Activated T-helper 1 cell treated with anti-CD3 and anti-CD28 coated beads, Interleukin-12 subunit alpha, Interleukin-12 subunit beta, Interleukin-2, Interleukin-4 antibody, amounts not matched to agents 30 ng/mL and 10 ng/mL and 1 ng/mL, durations not matched to agents 14 hours and 24 hours and 36 hours (primary cell): ENCODE results near the gene ASPRV1. TPM values are rescaled to one million over a fixed set of nuclear protein-coding genes. Genes with fewer than 3 reads are reported as not detected.
"Not testable (repeated sequence)": the region's sequence is repeated elsewhere in the genome, so short reads cannot be mapped to it uniquely, and the experiment has no call there.

Source experiments
- DNase-seq: peaks from one replicate; pipeline ENCODE4 v3.0.0; 2021; ENCODE audit warnings: low spot score
- H3K27ac Mint-ChIP-seq: one replicate; pipeline ENCODE4 v1.8.0; 2021; ENCODE audit warnings: mild to moderate bottlenecking, mixed read lengths
- H3K27me3 Mint-ChIP-seq: one replicate; pipeline ENCODE4 v1.8.0; 2022; ENCODE audit warnings: mild to moderate bottlenecking, moderate library complexity, mixed read lengths; ENCODE audit not compliant: insufficient read depth
- H3K36me3 Mint-ChIP-seq: one replicate; pipeline ENCODE4 v1.8.0; 2021; ENCODE audit warnings: low read depth, mixed read lengths
- H3K4me1 Mint-ChIP-seq: one replicate; pipeline ENCODE4 v1.8.0; 2021; ENCODE audit warnings: low read depth, mixed read lengths
- H3K4me3 Mint-ChIP-seq: one replicate; pipeline ENCODE4 v1.8.0; 2021; ENCODE audit warnings: mild to moderate bottlenecking, moderate library complexity, mixed read lengths
- H3K9me3 Mint-ChIP-seq: one replicate; pipeline ENCODE4 v1.8.0; 2021; ENCODE audit warnings: mixed read lengths
- intact Hi-C: fragments of 100-400 bp; cut with micrococcal nuclease; formaldehyde crosslinking; loops from one replicate; pipeline ENCODE4 v1.15.1; 2024
- total RNA-seq: library from RNA; stranded (reverse); gene quantifications from 2 replicates; pipeline ENCODE4 v1.2.3, GENCODE V29; 2022

ASPRV1 gene
- 0.44 and 0.91 TPM in 2 replicates for total RNA-seq

DNA sequence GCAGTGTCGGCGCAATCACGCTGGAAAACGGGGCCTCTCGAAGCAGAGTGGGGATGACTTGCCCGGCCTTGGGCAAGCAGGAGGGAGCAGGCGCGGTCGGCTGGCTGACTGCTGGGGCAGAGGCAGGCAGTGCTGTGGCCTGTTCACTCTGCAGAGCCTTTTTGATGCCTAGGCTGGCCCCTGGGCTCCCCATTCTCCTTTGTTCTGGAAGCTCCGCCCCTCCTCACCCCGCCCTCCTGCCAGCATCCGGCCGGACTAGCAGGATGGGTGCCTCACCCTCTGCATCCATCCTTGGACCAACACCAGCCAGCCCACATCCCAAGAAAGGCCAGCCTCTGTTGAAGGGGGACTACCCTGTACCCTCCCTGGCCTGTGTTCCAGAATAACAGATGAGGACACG is at the start of gene ASPRV1:
Gene ASPRV1 (minus strand): TSS at position 136 of the 400 bp plus-strand sequence. CDS start 195 bp downstream, outside the sequence.
- Mint-ChIP-seq H3K4me3 (no peak within 1 kb of the TSS), H3K36me3 (peaks cover 4% of the 10 kb centered on the region), H3K4me1 (peaks cover 24% of the 10 kb centered on the region), H3K9me3 (no peaks in the 10 kb centered on the region), H3K27ac (no peak within 1 kb of the TSS), H3K27me3 (peaks cover 13% of the 10 kb centered on the region)
- DNase-seq, result no peak
- intact Hi-C loops, result no loop called here

DNA sequence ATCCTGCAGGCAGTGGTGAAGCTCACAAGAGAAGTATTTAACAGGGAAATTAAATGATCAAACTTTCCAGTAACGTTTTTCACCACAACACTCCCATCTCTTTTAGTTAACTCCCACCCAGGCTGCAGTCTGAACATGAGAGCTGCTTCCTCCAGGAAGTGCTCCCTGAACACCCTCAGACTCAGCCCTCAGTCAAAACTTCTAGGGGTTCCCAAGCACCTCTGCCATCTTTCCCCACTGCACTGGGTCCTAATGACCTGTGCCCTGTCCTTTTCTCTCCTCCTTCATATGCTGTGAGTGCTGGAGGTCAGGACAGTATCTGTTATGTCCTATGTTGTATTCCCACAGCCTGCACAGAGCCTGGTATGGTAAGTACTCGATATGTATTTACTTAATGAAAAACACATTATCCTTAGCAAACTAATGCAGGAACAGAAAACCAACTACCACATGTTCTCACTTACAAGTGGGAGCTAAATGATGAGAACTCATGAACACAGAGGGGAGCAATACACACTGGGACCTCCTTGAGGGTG is 49.2 kb upstream of the ASPRV1 start:
- Mint-ChIP-seq H3K4me3 (no peak overlapping the region), H3K4me1 (peaks cover 21% of the 10 kb centered on the region), H3K9me3 (peaks cover 3% of the 10 kb centered on the region), H3K27ac (no peak overlapping the region), H3K36me3 (peaks cover 7% of the 10 kb centered on the region), H3K27me3 (no peaks in the 10 kb centered on the region)
- intact Hi-C loops, result no loop called here
- DNase-seq, result no peak

DNA sequence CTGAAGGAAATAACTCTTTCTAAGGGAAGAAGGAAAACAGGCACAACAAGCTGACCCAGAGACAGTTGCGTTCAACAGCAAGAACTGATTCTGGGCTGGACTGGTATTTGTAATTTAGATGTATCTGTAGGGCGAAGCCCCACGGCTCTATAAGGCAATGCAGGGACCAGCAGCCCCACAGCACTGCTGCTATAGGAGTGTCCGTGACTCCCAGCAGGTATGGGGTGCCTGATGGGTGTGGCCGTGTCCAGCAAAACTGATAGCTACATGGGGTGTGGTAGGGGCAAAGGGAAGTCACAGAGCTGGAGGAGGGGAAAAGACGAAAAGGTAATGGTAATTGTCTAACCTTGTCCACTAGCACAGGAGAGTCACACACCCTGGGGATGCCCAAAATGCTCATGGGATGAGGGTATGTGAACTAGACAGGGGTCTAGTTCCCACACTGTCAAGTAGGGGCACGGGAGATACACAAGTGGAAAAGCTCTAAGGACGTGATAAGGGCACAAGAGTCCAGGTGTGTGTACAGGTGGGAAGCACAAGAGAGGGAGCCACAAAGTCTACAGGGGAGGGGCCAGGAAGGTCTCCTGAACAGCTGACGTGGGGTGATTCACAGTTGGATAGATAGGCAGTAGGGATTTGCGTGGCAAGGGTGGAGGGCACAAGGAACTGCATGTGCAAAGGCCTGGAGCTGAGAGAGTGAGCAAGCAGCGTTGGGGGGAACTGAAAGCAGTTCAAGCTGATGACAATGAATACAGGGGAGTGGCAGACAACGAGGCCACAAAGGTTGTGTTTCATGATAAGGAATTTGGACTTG is 48.5 kb upstream of the ASPRV1 start:
- intact Hi-C loops, result no loop called here
- no peak for DNase-seq
- peaks cover 4% of the 10 kb centered on the region for H3K36me3 Mint-ChIP-seq
- no peaks in the 10 kb centered on the region for H3K27me3 Mint-ChIP-seq
- H3K4me3 Mint-ChIP-seq, result no peak overlapping the region
- peaks cover 15% of the 10 kb centered on the region for H3K4me1 Mint-ChIP-seq
- H3K9me3 Mint-ChIP-seq, result no peaks in the 10 kb centered on the region
- H3K27ac Mint-ChIP-seq, result peak overlapping the region; percentile 3

DNA sequence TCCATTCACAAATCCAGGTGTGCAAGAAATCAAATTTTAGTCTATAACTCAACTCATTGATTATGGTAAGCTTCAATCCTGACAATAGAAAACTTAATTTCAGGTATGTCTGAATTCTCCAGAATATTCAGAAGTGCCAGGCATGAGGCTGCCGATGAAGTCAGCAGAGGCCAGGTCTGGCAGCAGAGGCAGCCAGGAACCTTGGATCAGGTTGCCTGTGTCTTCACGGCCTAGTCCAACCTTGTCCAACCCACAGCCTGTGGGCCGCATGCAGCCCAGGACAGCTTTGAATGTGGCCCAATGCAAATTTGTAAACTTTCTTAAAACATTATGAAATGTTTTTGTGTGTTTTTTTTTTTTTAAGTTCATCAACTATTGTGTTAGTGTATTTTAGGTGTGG is 46.9 kb upstream of the ASPRV1 start:
- H3K36me3 Mint-ChIP-seq, result peaks cover 2% of the 10 kb centered on the region
- no peaks in the 10 kb centered on the region for H3K27me3 Mint-ChIP-seq
- no peak for DNase-seq
- H3K27ac Mint-ChIP-seq, result no peak overlapping the region
- peaks cover 13% of the 10 kb centered on the region for H3K4me1 Mint-ChIP-seq
- H3K4me3 Mint-ChIP-seq, result no peak overlapping the region
- no peaks in the 10 kb centered on the region for H3K9me3 Mint-ChIP-seq
- intact Hi-C loops, result no loop called here

GRCh38 chr2:70007151-70007550 is 45.7 kb upstream of the ASPRV1 start:
- Mint-ChIP-seq H3K36me3 (peaks cover 2% of the 10 kb centered on the region), H3K9me3 (no peaks in the 10 kb centered on the region), H3K4me1 (peaks cover 21% of the 10 kb centered on the region), H3K27ac (no peak overlapping the region), H3K27me3 (no peaks in the 10 kb centered on the region), H3K4me3 (no peak overlapping the region)
- intact Hi-C loops, result no loop called here
- DNase-seq, result no peak

DNA sequence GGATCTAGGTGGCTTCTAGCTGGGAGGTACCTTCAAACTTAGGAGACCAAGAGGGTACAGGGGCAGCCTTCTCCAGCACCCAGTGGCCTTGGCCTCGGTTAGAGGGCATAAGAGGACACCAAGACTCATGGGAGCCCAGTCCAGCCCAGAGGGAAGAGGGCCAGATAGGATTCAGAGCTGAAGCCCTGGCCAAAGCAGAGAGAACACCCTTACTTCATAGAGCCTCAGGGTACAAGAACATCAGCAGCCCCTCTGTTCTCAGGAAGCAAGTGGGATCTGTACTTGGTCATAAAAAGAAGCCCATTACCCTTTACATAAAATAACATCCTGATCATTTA is 45.0 kb upstream of the ASPRV1 start:
- no peaks in the 10 kb centered on the region for H3K27me3 Mint-ChIP-seq

GRCh38 chr2:70005752-70006446 is 44.5 kb upstream of the ASPRV1 start:
- intact Hi-C loops, result no loop called here
- no peak overlapping the region for H3K27ac Mint-ChIP-seq
- H3K4me1 Mint-ChIP-seq, result peaks cover 23% of the 10 kb centered on the region
- no peaks in the 10 kb centered on the region for H3K9me3 Mint-ChIP-seq
- no peaks in the 10 kb centered on the region for H3K36me3 Mint-ChIP-seq
- no peak overlapping the region for H3K4me3 Mint-ChIP-seq
- H3K27me3 Mint-ChIP-seq, result no peaks in the 10 kb centered on the region
- DNase-seq, result no peak

More for the DNA sequence above, 45.0 kb upstream of the ASPRV1 start:
- H3K27ac Mint-ChIP-seq, result no peak overlapping the region
- no peaks in the 10 kb centered on the region for H3K9me3 Mint-ChIP-seq
- H3K36me3 Mint-ChIP-seq, result no peaks in the 10 kb centered on the region
- H3K4me3 Mint-ChIP-seq, result no peak overlapping the region
- no peak for DNase-seq
- H3K4me1 Mint-ChIP-seq, result peaks cover 23% of the 10 kb centered on the region
- intact Hi-C loops, result no loop called here

DNA sequence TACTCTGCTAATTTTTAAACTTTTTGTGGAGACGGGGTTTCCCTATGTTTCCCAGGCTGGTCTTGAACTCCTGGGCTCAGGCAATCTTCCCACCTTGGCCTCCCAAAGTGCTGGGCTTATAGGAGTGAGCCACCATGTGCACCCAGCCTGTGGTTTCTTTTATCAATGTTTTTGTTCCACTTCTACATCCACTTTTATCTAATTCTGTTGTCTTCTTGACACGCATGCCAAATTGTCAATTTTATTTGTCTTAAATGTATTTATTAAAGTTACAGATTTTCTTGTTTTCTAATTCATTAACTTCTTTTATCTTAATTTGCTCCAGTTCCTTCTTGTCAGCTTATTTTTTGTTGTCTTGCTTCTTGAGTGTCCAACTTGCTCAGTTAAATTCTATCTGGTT is 43.8 kb upstream of the ASPRV1 start:
- Mint-ChIP-seq H3K9me3 (no peaks in the 10 kb centered on the region), H3K27me3 (no peaks in the 10 kb centered on the region), H3K4me1 (peaks cover 16% of the 10 kb centered on the region), H3K27ac (no peak overlapping the region), H3K36me3 (no peaks in the 10 kb centered on the region), H3K4me3 (no peak overlapping the region)
- DNase-seq, result no peak
- intact Hi-C loops, result no loop called here

DNA sequence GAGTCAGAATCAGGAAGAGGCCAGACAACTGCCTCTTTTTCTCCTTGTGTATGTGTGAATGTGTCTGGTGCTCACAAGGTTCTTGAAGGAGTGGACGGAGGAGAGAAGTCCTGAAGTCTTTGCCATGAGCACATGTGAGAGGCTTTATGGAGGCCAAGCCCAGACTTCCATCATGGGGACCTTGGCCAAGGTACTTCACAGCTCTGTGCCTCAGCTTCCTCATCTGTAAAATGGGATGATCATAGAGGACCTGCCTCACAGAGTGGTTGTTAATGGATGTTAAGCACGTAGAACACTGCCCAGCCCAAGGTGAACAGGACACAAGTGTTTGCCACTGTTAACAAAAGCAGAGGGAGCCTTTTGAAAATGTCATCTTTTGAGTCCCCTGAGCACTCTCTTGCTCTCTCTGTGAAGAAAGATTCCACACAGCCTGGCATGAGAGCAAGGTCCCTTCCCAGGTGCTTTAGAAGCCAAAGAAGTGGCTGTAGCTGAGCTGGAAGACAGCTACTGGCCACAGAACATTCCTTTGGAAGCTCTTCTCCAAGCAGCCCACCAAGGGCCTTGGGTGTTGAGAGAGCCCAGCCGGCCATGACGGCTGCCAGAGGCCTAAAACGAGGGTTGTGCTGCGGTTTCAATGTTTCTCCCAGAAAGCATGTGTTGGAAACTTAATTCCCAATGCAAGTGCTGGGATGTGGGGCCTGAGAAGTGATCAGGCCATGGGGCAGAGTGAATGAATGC is 41.8 kb upstream of the ASPRV1 start:
- DNase-seq, result no peak
- Mint-ChIP-seq H3K27me3 (peaks cover 2% of the 10 kb centered on the region), H3K4me1 (peaks cover 14% of the 10 kb centered on the region), H3K36me3 (no peaks in the 10 kb centered on the region), H3K4me3 (no peak overlapping the region), H3K9me3 (no peaks in the 10 kb centered on the region), H3K27ac (no peak overlapping the region)
- intact Hi-C loops, result no loop called here

- H3K4me1 Mint-ChIP-seq, result peaks cover 20% of the 10 kb centered on the region
- H3K4me3 Mint-ChIP-seq, result no peak overlapping the region
- H3K9me3 Mint-ChIP-seq, result no peaks in the 10 kb centered on the region
- intact Hi-C loops, result no loop called here
- H3K27ac Mint-ChIP-seq, result peak overlapping the region; percentile 10
- peaks cover 2% of the 10 kb centered on the region for H3K27me3 Mint-ChIP-seq
- H3K36me3 Mint-ChIP-seq, result no peaks in the 10 kb centered on the region
- no peak for DNase-seq
Observed at GRCh38 chr2:70002241-70002899, 40.9 kb upstream of the ASPRV1 start.

- H3K36me3 Mint-ChIP-seq, intact Hi-C loops, H3K27ac Mint-ChIP-seq, H3K9me3 Mint-ChIP-seq, DNase-seq, H3K27me3 Mint-ChIP-seq, H3K4me3 Mint-ChIP-seq: not testable (repeated sequence)
- peaks cover 26% of the 10 kb centered on the region for H3K4me1 Mint-ChIP-seq
Observed at GRCh38 chr2:70000529-70000928, 39.1 kb upstream of the ASPRV1 start.

GRCh38 chr2:69998761-69999160 is 37.3 kb upstream of the ASPRV1 start:
- peaks cover 28% of the 10 kb centered on the region for H3K4me1 Mint-ChIP-seq
- no peak overlapping the region for H3K27ac Mint-ChIP-seq
- peaks cover 6% of the 10 kb centered on the region for H3K36me3 Mint-ChIP-seq
- DNase-seq, result no peak
- H3K4me3 Mint-ChIP-seq, result no peak overlapping the region
- intact Hi-C loops, result no loop called here
- H3K9me3 Mint-ChIP-seq, result no peaks in the 10 kb centered on the region
- peaks cover 2% of the 10 kb centered on the region for H3K27me3 Mint-ChIP-seq
